HT1080 (cell line): ENCODE results near the gene RPAP3. TPM values are rescaled to one million over a fixed set of nuclear protein-coding genes. Genes with fewer than 3 reads are reported as not detected.

Experiments
- DNase-seq: peaks from one replicate; pipeline ENCODE4 v3.0.0-alpha.2; 2015; ENCODE audit warnings: low read depth
- polyA plus RNA-seq, 2 experiments: library from polyadenylated mRNA; depleted of rRNA; stranded (reverse); fragments of >200 nt; gene quantifications; 2 replicates each; pipeline ENCODE4 v1.2.3, GENCODE V29; 2015
- total RNA-seq: library from RNA; depleted of rRNA; stranded (reverse); fragments of >200 nt; shearing (Covaris generic); gene quantifications from 2 replicates; pipeline ENCODE4 v1.2.3, GENCODE V29; 2014; rRNA removed

The RPAP3 gene, protein sequence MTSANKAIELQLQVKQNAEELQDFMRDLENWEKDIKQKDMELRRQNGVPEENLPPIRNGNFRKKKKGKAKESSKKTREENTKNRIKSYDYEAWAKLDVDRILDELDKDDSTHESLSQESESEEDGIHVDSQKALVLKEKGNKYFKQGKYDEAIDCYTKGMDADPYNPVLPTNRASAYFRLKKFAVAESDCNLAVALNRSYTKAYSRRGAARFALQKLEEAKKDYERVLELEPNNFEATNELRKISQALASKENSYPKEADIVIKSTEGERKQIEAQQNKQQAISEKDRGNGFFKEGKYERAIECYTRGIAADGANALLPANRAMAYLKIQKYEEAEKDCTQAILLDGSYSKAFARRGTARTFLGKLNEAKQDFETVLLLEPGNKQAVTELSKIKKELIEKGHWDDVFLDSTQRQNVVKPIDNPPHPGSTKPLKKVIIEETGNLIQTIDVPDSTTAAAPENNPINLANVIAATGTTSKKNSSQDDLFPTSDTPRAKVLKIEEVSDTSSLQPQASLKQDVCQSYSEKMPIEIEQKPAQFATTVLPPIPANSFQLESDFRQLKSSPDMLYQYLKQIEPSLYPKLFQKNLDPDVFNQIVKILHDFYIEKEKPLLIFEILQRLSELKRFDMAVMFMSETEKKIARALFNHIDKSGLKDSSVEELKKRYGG
- 20.8 and 25.4 TPM in 2 replicates for total RNA-seq
- polyA plus RNA-seq (2015; cell fraction: cytosol; rRNA removed), result 20.8 and 26.8 TPM in 2 replicates
- 25.7 and 29.4 TPM in 2 replicates for polyA plus RNA-seq (2015; cell fraction: nucleus; rRNA removed)

DNA sequence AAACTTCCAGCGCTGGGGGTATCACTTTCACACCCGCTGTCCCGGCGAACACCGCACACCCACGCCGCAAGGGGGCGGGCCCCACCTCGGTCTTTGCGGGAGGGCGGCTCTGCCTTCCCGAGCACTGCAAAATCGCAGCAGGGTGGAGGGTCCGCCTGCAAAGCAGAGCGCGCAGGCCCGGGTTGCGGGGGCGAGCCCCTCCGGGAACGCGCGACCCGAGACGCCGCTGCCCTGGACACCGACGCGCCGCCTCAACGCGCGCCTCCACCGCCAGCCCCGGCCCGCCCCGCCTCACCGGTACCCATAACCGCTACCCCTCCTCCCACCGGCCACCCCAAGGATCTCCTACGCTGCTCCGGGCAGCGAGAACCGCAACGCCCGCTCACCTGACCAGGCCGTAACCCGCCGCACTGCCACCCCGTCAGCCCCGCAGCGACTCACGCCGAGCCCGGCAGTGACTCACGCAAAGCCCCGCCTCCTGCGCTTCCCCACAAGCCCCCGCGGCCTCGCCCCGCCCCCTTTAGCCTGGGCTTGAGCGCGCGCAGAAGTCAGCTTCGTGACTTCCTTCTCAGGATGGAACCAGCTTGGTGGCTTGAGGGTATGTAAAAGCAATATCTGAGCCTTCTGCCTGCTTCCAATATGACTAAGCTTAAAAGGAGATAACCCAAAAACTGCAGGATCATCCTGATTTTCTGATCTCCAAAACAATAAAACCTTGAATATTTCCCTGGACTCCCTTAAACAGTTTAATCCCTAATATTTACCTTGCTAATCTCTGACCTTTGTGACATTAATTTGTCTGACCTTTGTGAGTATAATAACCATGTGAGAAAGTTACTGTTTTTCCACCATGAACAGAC lies at the start of gene RPAP3:
TSS of gene RPAP3 (minus strand) at position 465 of the 860 bp plus-strand sequence. CDS start 3,190 bp downstream, outside the sequence.
- peak; percentile 81 for DNase-seq

DNA sequence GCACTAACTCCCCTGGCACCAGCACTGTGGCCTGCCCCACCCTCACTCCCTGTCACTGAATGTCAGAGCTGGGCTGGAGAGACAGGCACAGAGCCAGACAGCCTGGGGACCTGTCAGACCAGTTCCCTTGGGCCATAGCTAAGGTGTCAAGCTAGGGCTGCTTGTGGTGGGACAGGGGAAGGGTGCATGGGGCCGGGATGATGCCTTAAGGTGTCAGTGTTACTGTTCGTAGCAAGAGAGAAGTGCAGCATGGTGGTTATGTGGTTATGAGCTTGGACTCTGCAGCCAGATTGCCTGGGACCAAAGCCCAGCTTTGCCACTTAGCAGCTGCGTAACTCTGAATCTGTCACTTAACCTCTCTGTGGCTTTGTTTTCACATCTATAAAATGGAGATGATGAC lies 49.1 kb upstream of the RPAP3 start:
- DNase-seq, result no peak

DNA sequence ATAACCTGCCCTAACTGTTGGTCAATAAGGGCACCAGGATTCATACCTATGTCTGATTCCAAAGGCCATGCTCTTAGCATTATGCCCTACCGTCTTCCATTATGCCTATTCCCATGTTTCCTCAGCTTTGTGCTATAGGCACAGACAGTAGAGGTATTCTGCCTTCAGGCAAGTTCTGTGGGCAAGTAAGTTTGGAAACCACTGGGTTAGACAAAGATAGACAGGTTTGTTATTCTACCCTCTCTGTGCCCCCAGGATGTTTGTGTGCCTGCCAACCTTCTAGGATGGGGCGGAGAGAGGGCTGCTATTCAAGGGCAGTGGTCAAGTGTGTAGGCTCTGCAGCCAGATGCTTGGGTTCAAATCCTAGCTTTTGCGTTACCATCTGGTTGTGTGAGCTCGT lies 48.3 kb upstream of the RPAP3 start:
- no peak for DNase-seq

DNA sequence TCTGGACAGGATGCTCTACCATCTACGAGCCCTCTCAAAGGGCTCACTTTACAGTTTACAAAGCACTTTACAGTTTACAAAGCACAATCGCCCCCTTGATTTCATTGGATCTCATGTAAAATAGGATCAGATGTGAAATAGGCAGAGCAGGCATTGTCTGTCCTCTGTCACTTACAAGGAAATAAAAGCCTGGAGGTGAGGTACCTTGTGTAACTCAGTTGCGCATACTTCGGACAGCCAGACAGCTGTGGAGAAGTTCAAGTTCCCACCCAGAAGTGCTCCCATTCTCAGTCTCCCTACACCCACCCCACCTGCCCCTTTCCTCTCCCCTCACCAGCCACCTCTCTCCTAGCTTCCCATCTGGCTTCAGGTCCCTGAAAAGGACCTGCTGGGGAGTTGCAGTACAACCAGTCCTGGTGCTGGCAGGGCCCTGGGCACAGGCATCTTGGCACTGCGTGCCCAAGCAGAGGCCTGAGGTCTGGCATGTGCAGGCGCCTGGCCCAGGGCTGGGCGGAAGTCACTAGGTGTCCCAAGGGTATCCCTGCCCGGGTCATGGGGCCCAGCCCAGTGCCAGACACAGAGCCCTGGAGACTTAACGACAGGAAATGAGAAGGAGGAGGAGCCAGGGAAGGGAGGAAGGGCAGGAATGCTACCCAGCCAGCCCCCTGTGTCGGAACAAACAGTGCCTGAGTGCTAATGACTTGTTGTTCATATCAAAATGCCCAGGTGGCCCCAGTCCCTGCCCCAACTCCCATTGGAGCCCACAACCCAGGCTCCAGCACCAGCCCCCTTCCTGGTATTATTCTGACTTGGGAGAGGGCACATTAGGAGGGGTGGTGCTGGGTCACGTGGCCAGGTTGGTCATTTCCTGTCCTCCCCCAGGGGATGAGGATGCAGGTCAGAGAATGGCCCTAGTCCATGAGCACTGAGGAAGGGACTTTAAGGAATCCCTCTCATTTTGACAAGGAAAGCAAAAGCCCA lies 47.5 kb upstream of the RPAP3 start:
- DNase-seq, result peak; percentile 76

DNA sequence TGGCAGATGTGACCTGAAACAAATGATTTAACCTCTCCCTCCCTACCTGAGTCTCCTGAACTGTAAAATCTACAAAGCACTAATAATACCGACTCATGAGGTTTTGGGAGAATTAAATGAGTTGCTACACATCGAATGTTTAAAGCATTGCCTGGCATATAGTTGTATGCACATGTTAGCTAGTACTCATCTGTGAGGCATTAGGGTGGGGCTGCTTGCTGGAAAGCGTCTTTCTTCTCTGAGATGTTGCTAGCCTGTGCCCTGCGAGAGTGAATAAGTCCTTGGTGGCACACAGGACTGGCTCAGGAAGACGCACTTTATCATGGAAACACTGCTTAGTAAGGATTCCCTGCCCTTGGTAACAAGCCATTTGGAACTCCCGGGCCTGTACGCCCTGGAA lies 46.7 kb upstream of the RPAP3 start:
- DNase-seq, result no peak

DNA sequence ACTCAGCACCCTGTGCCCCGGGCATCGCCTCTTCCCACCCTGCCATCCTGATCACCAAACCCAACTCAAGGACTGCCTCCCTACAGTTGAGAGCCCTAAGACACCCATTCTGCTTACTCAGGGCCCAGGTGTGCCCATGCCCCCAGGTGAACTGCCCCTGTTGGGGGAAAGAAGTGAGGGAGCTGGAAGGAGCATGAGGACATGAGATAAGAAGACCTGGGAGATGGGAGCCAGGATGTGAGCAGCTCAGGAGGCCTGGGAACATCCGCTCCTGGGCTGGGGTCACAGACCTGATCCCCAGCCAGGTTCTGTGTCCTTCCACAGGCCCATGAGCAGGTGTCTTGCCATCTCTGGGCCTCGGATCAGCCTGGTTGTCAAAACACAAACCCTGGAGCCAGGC lies 46.3 kb upstream of the RPAP3 start:
- DNase-seq, result no peak

DNA sequence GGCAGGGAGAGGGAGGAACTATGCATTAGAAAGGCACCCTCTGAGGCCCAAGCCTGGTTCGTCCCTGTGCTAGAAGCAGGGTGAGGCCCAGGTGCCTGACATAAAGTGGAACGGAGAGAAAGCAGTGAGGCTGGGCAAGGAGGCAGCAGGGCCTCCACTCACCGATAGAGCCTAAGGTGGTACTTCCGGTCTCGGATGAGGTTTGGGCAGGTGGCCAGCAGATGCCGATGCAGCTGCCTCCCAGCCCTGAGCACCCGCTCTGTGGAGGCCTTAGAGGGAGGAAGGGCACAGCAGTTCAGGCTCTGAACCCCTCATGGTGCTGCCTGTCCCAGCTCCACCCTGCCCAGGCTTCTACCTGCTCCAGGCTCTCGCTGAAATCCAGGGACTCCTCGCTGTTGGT lies 45.7 kb upstream of the RPAP3 start:
- DNase-seq, result no peak

DNA sequence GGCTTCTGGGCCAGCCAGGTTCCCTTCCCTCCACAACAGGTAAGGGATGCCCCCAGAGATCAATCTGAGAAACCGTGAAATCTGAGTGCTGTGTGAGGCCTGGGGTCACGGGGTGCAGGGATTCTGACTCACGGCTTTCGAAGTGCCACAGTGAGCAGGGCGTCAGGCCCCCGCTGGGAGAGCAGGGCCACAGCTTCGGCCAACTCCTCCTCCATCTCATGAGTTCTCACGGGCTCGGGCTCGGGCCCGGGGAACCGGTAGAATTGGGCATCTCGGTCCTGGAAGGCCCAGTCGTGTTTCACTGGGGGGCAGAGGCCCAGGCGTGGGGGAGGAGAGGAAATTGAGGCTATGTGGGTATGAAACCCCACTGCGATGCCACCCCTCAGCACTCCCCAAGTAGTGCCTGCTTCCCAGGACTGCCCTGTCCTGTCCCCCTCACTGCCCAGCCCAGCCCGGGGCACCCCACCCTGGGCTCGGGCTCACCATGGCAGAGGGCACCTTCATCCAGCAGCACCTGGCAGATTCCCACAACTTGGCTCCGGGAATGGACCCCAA lies 45.2 kb upstream of the RPAP3 start:
- DNase-seq, result no peak

DNA sequence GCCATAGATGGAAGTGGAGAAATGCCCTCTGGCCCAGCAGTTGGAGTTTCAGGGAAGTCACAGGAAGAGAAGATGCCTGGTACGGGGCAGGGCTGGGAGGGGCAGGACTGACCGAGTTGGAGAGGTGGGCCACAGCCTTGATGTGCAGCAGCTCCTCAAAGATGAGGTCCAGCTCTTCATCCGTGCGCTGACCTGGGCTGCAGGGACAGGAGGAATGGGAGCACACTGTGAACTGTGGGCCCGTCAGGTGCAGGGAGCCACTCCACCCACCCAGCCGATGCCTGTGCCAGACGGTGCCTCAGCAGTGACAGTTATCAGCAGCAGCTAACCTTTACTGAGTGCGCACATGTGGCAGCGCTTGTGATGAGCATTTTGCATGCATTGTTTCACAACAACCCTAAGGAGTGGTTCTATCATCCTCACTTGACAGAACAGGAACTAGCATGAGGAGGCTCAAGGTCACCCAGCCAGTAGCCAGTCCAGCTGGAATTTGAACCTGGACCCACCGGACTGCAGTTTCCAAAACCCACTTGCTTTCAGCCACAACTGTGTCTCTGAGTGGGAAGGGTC lies 44.5 kb upstream of the RPAP3 start:
- DNase-seq, result no peak

DNA sequence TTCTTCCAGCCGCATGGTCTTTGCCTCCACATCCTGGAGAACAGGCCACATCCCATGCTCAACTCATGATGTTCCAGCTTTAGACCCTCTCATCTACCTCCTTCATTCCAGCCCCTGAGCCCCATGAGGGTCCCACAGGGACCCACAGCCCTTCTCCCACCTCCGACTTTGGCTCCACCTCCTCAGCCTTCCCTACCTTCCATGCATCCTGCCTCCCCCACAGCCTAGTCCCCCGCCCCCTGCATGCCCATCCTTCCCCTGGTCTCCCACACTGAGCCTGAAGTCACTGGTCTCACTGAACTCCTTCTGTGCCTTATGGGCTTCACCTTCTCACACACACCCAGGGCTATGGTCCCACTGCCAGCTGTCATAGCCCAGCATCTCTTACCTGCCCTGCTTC lies 43.1 kb upstream of the RPAP3 start:
- no peak for DNase-seq

DNA sequence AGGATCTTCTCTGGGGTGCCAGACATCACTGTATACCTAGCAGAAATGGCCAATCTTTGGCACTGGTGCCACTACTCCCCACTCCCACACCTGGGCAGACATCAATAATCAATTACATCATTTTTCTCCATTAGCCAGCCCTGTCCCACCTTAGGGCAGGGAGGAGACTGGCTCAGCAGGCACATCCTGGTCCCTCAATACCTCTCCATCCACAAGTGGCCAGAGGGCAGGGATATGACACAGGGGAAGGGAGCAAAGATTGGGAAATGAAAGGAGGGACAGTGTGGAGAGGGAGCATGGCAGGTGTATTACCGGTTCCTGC lies 42.6 kb upstream of the RPAP3 start:
- DNase-seq, result no peak

DNA sequence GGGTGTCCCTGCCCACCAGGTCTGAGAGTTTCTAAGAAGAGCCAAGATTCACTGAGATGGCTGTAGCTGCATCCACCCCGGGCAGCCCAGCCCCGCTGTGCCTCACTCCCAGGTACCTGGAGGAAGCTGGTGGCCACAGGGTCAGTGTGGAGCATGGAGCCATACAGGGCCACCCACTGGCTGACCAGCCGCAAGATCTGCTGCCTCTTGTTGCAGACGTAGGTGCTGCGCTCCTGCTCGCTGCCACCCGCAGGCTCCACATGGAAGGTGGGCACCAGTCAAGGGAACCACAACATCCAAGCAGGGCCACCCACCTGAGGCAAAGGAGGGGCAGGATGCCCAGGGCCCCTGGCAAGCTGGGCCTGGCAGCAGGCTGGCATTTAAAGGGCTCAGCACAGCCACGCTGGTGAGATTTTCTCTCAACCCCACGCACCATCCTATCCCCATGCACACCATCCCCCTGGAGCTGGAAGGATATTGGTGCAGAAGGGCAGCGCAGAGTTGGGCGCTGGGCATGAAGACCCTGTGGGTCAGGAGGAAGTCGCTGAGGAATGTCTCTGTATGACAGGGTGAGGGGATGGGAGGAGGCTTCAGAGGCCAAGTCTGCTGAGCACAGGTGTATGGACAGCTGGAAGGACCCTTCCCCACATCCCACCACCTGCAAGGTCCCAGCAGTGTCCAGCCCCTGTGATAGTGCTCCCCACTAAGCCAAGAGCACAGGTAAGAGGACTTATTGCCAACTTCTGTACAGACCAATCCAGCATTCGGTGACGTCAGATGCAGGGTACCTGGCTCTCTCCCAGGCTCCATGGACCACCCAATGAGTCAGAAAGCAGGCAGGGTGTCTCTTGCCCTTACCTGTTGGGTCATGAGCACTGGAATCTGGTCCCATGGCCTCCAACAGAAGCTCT lies 42.0 kb upstream of the RPAP3 start:
- no peak for DNase-seq

DNA sequence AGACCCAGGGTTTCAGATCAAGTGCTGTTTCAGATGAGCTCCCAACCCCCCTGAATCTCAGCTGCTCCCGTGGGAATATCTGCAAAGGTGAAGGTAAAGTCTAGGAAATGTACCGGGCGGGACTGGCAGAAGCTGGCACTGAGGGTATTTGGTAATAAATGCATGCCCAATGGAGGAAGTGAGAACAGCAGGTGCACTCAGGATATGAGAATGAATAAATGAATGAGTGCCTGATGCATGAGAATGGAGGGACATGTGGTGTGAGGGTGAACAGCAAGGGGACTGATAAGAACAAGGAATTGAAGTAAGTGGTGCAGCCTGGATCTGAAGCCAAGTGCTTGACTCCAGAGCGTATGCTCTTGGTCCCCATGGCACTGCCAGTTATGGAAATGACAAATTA lies 41.3 kb upstream of the RPAP3 start:
- no peak for DNase-seq

DNA sequence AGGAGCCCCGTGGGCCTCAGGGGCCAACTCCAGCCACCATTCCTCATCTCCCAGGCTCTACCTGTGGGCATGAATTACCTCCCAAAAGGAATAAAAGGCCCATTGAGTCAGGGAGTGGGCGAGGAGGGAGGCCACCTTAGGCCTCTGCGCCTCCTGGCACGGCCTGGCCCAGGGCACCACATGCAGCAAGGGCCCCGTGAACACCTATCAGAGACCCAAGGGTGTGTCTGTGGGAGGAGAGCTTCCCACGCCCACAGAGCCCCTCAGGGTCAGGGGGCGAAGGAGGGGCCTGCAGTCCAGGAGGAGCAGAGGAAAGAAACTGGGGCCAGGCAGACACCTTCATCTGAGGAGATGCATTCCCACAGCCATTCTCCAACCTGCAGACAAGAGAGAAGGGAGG lies 40.7 kb upstream of the RPAP3 start:
- no peak for DNase-seq

DNA sequence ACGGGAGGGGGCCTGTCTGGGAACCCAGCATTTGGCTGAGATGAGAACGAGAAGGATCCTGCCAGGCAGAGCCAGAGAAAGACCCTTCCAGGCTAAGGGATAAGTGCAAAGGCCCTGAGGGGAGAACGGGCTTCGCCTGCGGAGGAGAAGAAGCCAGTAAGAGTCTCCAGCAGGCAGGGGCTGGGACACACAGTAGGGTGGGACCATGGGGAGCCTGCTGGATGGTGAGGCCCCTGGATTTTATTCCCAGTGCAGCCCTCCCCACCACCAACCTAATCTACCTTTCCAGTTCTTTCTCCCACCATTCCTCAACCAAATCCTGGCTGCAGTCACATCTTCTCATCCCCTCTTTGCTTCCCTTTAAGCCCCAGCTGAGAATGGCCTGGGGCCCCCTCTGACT lies 40.2 kb upstream of the RPAP3 start:
- DNase-seq, result no peak

DNA sequence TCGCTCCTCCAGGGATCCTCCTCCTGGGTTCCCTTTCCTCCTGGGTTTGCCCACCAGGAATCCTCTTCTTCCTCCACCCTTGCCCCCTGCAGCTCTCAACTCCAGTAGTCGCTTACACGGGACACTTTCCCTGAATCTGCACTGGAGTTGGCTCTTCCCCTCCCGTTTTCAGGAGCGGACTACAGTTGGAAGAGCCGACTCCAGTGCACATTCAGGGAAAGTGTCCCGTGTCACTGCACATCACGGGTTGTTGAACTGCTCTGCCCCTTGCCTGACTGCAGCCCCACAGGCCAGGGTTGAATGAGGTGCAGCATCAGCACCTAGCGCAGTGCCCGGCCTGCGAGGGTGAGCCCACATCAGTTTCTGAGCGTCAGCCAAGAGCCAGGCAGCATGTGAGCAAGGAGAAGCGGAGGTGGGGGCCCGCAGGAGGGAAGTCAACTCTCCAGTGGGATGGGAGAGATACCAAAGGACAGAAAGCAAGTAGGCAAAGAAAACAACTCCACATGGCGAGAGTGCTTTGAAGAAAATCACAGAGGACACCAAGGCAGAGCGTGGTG lies 39.7 kb upstream of the RPAP3 start:
- no peak for DNase-seq

DNA sequence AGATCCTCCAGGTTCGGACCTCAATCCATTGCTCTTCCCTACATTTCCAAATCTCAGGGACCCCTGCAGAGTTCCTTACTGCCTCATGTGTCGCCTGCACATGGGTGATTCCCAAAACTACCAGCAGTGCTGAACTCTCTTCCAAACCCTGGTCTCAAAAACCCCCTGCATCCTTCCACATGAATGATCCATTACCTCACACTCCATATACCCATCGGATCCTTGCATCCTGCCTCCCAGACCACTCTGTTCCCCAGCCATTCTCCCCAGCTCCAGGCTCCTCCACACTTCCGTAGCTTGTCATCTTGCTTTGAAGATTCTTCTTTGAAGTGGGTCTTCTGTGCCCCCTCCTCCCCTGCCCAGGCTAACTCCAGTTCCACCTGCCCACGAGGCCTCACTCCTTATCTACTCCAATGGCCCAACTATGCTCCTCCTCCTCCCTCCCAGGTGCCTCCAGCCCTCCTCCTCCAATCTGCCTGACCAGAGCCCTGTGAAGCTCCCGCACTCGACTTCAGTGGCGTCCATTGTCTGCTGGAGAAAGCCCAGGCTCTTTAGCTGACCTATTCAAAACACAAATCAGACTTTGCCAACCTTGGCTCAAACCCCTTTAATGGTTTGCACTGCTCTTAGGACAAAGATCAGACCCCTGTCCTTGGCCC lies 39.1 kb upstream of the RPAP3 start:
- no peak for DNase-seq

DNA sequence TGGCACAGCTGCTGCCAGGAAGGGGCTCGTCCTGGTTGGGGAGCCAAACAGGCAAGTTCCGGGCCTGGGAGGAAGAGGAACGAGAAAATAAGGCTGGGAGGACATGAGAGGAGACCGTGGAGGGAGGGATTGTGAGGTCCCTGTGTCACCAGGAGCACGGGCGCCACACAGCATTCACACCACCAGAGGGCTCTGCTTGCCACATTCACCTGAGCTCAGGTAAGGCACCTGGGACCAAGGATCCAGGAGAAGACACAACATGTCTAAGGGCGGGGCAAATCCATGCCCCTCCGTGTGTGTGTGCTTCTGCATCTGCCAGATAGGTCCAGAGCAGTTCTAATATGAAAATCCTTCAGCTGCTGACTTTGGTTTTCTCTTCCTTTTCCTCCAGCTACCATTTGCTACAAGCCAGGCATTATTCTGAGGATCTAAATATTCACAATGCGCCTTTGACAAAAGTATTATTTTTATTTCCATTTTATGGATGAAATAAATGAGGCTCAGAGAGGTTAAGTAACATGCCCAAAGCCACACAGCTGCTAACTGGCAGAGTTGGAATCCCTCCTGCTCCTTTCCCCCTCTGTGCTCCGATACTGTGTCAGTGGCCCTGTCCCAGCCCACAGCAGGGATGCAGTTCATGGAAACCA lies 38.3 kb upstream of the RPAP3 start:
- DNase-seq, result no peak
